Uterus (tissue), 4 donors: Measurements from ENCODE around the gene USP14. TPM values are rescaled to one million over a fixed set of nuclear protein-coding genes. Genes with fewer than 3 reads are reported as not detected.

Experiments
- DNase-seq, 2 donors: peaks; one replicate each; pipeline ENCODE4 v3.0.0-alpha.2; 2019 to 2020
- H3K27ac ChIP-seq, 2 donors: fragments of 200-600 bp; sonication (generic); 1 replicate in 1 of 2; 2 replicates in 1 of 2; pipeline ENCODE4 v1.5.1; 2016 to 2018
- H3K27me3 ChIP-seq, 2 donors: fragments of 200-600 bp; sonication (generic); one replicate each; pipeline ENCODE4 v1.5.1; 2018 to 2019; ENCODE audit warnings: control low read depth in 1 of 2
- H3K36me3 ChIP-seq, 2 donors: fragments of 200-600 bp; sonication (generic); one replicate each; pipeline ENCODE4 v1.5.1; 2019; ENCODE audit warnings: control low read depth in 1 of 2
- H3K4me1 ChIP-seq, 2 donors: fragments of 200-600 bp; sonication (generic); one replicate each; pipeline ENCODE4 v1.5.1; 2018 to 2019; ENCODE audit warnings: control low read depth in 1 of 2
- H3K4me3 ChIP-seq, 2 donors: fragments of 200-600 bp; sonication (generic); 1 replicate in 1 of 2; 2 replicates in 1 of 2; pipeline ENCODE4 v1.5.1; 2018 to 2019; ENCODE audit warnings: mild to moderate bottlenecking in 1 of 2
- H3K9me3 ChIP-seq, 2 donors: fragments of 200-600 bp; sonication (generic); one replicate each; pipeline ENCODE4 v1.5.1; 2019; ENCODE audit warnings: control low read depth in 1 of 2
- POLR2A ChIP-seq, 2 donors: fragments of 450-650 bp; IDR thresholded peaks; one replicate each; pipeline ENCODE4 v1.6.1; 2016; ENCODE audit warnings: antibody characterized with exemption in 2 of 2, mild to moderate bottlenecking in 1 of 2, moderate library complexity in 1 of 2
- intact Hi-C: fragments of 100-400 bp; cut with DNase I; formaldehyde crosslinking; loops from one replicate; pipeline ENCODE4 v1.15.1; 2023; ENCODE audit warnings: low total_unique reads
- total RNA-seq, 4 donors: library from RNA; depleted of rRNA in 3 of 4; stranded (reverse); fragments of >200 nt in 3 of 4; gene quantifications; one replicate each; pipeline versions ENCODE4 v1.1.0 to v1.2.4, GENCODE V29; 2014 to 2023
- TF ChIP-seq, protein P1 (sequence below), 4 experiments: fragments of 200-600 bp in 2 of 4; fragments of 450-650 bp in 2 of 4; sonication (generic) in 2 of 4; IDR thresholded peaks; one replicate each; pipeline ENCODE4 v1.5.1; 2016 to 2019; ENCODE audit warnings: antibody characterized with exemption in 4 of 4, mild to moderate bottlenecking in 2 of 4, moderate library complexity in 1 of 4
- donor health status: DM: yes; HTN: yes; CAD: no.

USP14 gene
- total RNA-seq, 4 donors from 2014 or later, result 52.5 to 86.1 (median 60.4) TPM

DNA sequence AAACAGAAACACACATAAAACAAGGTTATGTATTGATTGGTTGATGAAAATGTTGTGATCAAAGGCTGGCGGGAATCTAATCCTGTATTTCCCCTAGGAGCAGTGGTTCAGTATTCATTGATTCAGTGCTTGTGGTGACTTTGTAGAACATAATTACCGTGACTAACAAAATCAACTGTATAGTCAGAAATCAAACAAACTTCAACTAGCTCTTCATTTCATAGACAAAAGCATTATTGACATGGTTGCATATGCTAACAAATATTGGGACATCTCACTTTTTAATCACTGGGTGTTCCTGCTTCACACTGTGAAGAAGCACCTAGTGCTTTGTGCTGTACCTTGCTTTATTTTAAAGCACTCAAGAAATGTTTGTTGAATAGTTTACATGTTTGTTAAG, 41.4 kb downstream of the USP14 start:
- no peak overlapping the region for H3K27ac ChIP-seq
- no peak for DNase-seq
- H3K36me3 ChIP-seq, result no peaks in the 10 kb centered on the region
- intact Hi-C loops, result no loop called here
- H3K9me3 ChIP-seq, result no peaks in the 10 kb centered on the region
- H3K27me3 ChIP-seq, result no peaks in the 10 kb centered on the region
- H3K4me3 ChIP-seq, result no peak overlapping the region
- no peaks in the 10 kb centered on the region for H3K4me1 ChIP-seq
- TF ChIP-seq, protein P1, sequence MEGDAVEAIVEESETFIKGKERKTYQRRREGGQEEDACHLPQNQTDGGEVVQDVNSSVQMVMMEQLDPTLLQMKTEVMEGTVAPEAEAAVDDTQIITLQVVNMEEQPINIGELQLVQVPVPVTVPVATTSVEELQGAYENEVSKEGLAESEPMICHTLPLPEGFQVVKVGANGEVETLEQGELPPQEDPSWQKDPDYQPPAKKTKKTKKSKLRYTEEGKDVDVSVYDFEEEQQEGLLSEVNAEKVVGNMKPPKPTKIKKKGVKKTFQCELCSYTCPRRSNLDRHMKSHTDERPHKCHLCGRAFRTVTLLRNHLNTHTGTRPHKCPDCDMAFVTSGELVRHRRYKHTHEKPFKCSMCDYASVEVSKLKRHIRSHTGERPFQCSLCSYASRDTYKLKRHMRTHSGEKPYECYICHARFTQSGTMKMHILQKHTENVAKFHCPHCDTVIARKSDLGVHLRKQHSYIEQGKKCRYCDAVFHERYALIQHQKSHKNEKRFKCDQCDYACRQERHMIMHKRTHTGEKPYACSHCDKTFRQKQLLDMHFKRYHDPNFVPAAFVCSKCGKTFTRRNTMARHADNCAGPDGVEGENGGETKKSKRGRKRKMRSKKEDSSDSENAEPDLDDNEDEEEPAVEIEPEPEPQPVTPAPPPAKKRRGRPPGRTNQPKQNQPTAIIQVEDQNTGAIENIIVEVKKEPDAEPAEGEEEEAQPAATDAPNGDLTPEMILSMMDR (IDR thresholded peaks at IDR 0.05), result no peak
- no peak for TF ChIP-seq POLR2A (IDR thresholded peaks at IDR 0.05)

DNA sequence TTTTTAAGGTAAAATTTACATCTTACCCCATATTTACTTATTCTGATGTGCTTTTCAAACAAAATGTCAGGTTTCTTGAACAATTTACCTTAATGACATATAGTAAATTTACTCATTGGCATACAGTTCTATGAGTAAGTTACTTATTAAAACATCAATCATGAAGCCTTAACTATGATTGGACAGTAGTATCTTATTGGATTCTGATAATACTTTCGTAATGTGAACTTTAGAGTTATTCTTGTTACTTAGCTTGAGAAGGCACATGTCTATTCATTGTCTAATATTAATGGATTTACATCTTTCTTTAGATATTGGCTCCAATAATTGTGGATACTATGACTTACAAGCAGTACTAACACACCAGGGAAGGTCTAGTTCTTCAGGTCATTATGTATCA, 51.7 kb downstream of the USP14 start:
- no peaks in the 10 kb centered on the region for H3K4me1 ChIP-seq
- TF ChIP-seq POLR2A (IDR thresholded peaks at IDR 0.05), result no peak
- TF ChIP-seq, protein P1 (IDR thresholded peaks at IDR 0.05), result no peak
- H3K27me3 ChIP-seq, result no peaks in the 10 kb centered on the region
- H3K27ac ChIP-seq, result no peak overlapping the region
- intact Hi-C loops, result no loop called here
- H3K4me3 ChIP-seq, result no peak overlapping the region
- no peaks in the 10 kb centered on the region for H3K36me3 ChIP-seq
- no peaks in the 10 kb centered on the region for H3K9me3 ChIP-seq
- DNase-seq, result no peak

DNA sequence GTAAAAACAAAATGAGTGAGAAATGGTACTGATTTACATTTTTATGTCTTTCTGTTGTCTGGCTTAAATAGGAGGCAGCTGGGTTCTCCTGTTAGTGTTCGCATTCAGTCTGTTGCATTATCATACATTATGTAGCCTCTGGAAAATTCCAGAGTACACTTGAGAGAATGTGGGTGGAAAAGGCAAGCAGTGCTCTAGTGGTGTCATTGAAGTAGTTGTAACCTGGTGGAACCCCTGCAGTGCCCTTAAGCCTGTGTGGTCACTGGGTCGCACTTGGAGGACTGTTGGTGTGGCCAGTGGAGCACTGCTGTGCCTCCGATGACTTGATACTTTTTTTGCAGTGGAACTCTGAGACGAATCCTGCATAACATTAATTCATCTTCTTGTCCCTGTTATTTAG, 52.4 kb downstream of the USP14 start:
- Histone ChIP-seq H3K36me3 (no peaks in the 10 kb centered on the region), H3K9me3 (no peaks in the 10 kb centered on the region)
- no peak for DNase-seq

DNA sequence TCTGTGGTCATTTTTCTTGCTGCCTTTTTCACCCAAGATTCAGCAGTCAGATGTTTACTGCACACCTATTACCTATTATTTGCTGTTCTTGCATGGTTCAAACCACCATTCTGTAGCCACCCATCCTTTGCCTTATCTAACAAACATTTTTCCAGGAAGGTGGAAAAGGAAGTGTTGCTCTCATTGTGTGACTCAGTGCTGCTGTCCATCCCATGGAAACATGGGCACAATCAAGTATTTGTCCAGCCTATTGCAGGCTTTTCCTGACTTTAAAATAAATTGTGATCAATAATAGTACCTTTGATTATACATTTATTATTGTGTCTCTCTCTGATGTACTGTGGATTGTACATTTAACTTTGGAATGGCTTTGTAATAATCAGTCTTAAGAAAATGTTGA, 53.2 kb downstream of the USP14 start:
- TF ChIP-seq, protein P1 (IDR thresholded peaks at IDR 0.05), result no peak
- TF ChIP-seq POLR2A (IDR thresholded peaks at IDR 0.05), result no peak
- no peak overlapping the region for H3K4me3 ChIP-seq
- no peak for DNase-seq
- intact Hi-C loops, result no loop called here
- H3K36me3 ChIP-seq, result no peaks in the 10 kb centered on the region
- H3K27ac ChIP-seq, result no peak overlapping the region
- no peaks in the 10 kb centered on the region for H3K4me1 ChIP-seq
- no peaks in the 10 kb centered on the region for H3K27me3 ChIP-seq
- no peaks in the 10 kb centered on the region for H3K9me3 ChIP-seq

More for the DNA sequence above, 52.4 kb downstream of the USP14 start:
- no peak overlapping the region for H3K27ac ChIP-seq
- TF ChIP-seq, protein P1 (IDR thresholded peaks at IDR 0.05), result no peak
- no peak for TF ChIP-seq POLR2A (IDR thresholded peaks at IDR 0.05)
- intact Hi-C loops, result no loop called here
- H3K4me3 ChIP-seq, result no peak overlapping the region
- H3K27me3 ChIP-seq, result no peaks in the 10 kb centered on the region
- no peaks in the 10 kb centered on the region for H3K4me1 ChIP-seq

DNA sequence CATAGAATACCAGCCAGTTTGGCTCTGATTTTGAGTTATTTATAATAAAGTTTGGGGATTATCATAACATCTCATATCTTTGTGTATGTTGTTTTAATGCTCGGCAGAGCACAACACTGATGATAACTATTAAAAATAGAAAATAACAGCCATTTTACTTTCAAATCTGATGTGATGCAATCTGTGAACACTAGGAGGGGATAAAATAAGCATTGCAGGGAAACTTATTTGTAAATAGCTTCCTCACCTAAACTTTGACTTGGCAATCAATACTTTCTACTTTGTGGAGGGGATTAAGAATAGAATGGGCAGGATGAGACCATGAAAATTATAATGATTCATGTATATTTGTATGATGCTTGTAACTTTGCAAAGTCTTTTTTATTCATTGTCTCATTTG, 54.4 kb downstream of the USP14 start:
- no peak for TF ChIP-seq POLR2A (IDR thresholded peaks at IDR 0.05)
- TF ChIP-seq, protein P1 (IDR thresholded peaks at IDR 0.05), result no peak
- intact Hi-C loops, result no loop called here
- no peak for DNase-seq
- no peaks in the 10 kb centered on the region for H3K4me1 ChIP-seq
- no peak overlapping the region for H3K27ac ChIP-seq
- no peak overlapping the region for H3K4me3 ChIP-seq
- no peaks in the 10 kb centered on the region for H3K36me3 ChIP-seq
- H3K9me3 ChIP-seq, result no peaks in the 10 kb centered on the region
- H3K27me3 ChIP-seq, result no peaks in the 10 kb centered on the region
